ENCODE data around the gene ACTR8.
A peak's percentile ranks its signal among the peaks of the same experiment; 100 is the strongest.
"Not testable (repeated sequence)": the region's sequence is repeated elsewhere in the genome, so short reads cannot be mapped to it uniquely, and the experiment has no call there.

ACTR8 gene, protein sequence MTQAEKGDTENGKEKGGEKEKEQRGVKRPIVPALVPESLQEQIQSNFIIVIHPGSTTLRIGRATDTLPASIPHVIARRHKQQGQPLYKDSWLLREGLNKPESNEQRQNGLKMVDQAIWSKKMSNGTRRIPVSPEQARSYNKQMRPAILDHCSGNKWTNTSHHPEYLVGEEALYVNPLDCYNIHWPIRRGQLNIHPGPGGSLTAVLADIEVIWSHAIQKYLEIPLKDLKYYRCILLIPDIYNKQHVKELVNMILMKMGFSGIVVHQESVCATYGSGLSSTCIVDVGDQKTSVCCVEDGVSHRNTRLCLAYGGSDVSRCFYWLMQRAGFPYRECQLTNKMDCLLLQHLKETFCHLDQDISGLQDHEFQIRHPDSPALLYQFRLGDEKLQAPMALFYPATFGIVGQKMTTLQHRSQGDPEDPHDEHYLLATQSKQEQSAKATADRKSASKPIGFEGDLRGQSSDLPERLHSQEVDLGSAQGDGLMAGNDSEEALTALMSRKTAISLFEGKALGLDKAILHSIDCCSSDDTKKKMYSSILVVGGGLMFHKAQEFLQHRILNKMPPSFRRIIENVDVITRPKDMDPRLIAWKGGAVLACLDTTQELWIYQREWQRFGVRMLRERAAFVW

DNA sequence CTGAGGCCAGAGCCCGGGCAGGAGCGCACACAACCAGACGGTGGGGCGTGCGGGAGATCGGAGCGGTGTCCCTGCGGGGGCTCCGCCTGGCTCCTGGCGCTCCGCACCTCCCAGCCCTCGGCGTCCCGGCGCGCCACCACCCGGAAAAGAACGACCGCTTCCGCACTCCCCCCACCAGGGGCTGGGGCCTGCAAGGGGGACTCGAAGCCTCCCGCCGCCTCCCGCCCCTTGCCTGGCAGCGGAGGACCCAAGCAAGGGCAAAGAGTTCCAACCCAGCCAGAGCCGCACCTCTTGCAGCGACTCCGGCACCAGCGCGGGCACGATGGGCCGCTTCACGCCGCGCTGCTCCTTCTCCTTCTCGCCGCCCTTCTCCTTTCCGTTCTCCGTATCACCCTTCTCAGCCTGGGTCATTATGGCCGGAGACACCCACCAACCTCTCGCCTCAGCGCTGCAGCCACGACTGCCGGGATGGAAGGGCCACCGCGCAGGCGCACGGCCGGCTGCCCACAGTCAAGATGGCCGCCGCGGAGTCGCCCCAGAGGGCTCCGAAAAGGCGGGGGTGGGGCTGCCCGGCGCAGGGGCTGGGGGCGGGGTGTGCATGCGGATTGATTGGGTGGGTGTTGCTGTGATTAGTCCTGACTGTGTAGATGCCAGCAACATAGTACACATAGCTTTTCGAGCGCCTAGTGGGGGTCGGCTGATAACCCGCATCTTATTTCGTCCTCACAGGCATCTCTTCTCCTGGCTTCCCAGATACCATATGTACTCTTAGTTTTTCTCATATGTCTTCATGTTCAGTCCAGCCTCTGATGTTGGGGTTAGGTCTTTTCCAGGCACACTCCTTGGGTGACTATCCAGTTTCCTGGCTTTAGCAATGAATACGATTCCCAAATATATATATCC lies at the start of gene ACTR8:
Gene ACTR8 (minus strand): TSS at position 462 of the 903 bp plus-strand sequence. CDS start 51 bp downstream, at position 411.
- peak; percentile 54 for DNase-seq

DNA sequence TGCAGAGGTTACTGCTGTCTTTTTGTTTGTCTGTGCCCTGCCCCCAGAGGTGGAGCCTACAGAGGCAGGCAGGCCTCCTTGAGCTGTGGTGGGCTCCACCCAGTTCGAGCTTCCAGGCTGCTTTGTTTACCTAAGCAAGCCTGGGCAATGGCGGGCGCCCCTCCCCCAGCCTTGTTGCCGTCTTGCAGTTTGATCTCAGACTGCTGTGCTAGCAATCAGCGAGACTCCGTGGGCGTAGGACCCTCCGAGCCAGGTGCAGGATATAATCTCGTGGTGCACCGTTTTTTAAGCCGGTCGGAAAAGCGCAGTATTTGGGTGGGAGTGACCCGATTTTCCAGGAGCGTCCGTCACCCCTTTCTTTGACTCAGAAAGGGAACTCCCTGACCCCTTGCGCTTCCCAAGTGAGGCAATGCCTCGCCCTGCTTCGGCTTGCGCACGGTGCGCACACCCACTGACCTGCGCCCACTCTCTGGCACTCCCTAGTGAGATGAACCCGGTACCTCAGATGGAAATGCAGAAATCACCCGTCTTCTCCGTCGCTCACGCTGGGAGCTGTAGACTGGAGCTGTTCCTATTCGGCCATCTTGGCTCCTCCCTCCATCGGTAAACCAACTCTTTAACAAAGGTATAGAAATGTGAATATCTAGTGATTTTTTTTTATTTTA lies 45.4 kb upstream of the ACTR8 start:
- DNase-seq, result not testable (repeated sequence)

DNA sequence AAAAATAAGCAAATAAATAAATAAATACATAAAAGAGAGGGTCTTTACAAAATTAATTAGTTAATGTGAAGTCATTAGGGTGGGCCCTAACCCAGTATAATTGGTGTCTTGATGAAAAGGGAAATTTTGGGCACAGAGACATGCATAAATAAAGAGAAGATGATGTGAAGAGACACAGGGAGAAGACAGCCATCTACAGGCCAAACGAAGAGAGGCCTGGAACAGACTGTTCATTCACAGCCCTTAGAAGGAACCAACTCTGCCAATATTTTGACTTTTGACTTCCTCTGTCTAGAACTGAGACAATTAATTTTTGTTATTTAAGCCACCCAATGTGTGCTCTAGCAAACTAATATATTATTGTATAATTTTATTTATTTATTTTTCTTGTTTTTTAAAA lies 39.3 kb upstream of the ACTR8 start:
- DNase-seq, result no peak

DNA sequence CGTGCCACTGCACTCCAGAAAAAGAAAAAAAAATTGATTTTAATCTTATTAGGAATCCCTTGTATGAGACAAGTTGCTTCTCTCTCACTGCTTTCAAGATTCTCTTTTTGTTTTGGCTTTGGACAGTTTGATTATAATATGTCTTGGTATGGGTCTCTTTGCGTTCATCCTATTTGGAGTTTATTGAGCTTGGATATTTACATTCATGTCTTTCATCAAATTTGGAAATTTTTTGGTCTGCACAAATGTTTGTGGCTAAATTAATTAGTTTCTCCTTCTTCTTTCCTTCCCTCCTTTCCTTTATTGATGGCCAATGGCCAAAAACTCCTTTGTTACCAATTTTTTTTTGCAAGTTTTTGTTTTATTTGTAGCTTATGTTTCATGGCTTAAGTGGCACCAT lies 37.8 kb upstream of the ACTR8 start:
- DNase-seq, result no peak

DNA sequence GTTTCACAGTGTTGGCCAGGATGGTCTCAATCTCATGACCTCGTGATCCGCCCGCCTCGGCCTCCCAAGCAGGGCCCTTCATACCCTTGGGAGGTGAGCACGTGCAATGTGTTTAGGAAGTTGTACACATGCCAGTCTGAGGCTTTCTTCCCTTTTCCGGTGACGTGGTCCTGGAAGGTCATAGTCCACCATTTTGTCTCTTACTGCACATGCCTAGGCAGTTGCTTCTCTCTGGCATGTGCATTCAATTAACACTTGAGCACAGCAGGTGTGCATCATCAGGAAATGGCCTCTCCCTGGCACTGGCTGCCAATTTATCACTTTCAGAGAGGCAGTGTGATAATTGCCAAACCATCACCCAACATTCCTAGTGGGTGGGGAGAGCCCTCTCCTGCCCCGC lies 31.4 kb upstream of the ACTR8 start:
- no peak for DNase-seq

DNA sequence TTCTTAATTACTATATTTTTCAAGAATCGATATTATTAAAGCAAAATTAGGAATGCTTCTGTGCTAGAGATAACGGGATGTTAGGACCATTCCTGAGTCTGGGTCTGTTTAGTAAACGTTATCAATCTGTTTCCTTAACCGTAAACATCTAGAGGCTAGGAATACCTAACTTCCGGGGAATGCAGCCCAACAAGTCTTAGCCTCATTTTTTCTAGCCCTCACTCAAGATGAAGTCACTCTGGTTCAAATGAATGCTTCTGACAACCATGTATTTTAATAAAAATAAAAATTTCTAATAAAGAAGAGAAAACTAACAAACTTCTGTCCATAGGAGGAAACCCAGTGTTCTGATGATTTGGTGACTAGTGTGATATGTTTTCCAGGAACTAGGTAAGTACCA lies 20.8 kb upstream of the ACTR8 start:
- no peak for DNase-seq

DNA sequence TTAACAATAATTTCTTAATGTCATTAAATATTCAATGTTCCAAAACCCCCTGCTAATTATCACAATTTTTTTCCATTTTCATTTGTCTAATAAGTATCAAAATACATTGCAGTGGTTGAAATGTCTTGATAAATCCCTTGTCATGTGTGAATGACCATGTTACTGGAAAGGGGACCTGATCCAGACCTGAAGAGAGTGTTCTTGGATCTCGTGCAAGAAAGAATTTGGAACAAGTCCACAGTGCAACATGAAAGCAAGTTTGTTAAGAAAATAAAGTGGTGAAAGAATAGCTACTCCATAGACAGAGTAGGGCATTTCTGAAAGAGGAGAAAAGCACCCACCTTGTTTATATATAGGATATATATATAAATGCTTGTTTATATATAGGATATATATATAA lies 20.1 kb upstream of the ACTR8 start:
- DNase-seq, result no peak

DNA sequence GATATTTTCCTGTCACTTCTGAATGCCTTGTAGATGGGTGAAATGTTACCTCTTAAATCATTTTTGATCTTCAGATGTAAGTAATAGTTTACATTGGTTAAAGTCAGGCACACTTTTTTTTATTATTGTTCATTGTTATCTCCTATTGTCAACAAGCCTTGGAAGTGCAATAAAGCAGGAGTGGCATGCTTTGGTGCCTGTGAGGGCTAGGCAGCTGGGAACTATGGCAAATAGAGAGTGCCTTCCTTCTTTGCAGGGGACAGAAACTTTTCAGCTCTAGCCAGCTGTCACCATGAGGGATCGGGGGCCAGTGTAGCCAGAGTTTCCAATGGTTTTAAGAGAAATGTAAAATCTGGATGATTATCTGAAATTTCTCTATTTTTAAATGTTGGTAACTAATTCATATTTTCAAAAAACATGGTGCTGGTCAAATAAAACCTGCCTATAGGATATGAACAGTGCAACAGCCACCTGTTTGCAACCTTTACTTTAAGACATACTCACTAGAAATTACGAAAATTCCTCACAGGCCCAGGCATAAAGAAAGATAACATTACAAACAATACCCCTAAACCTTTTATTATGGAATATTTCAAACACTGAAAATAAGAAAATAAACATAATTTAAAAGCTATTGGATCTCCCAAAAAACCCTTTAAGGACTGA lies 18.8 kb upstream of the ACTR8 start:
- DNase-seq, result no peak

DNA sequence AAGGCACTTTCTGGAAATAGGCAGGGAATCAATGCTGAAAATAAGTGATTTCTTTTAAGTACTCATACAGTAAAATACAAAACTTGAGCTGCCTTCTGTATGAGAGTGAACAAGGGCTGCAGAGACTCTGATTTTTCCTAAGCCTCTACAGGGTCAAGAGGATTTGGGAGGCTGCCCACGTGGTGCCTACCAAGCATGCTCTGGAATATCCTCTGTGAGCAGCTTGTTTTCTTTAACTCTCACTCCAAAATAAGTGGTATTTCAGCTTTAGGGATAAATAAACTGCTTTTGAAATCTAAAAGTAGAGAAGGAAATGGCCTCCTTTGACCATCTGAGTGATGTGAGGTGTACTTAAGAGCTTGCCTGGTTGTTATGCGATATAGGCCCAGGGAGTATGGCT lies 17.8 kb upstream of the ACTR8 start:
- no peak for DNase-seq

DNA sequence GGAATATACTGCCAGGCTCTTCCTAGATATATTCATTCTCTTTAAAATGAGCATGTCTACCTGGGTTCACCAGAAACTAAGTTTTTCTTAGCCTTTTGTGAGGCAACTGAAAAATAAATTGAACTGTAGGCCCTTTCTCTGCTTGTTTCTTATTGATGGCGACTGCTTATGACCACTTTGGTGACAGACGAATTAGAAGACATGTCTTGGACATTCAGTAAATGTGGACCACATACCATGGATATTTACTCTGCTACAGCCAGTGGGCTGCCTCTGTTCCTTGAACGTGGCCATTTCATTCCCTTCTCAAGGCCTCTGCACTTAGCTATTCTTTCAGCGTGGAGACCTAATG lies 10.3 kb upstream of the ACTR8 start:
- DNase-seq, result no peak

DNA sequence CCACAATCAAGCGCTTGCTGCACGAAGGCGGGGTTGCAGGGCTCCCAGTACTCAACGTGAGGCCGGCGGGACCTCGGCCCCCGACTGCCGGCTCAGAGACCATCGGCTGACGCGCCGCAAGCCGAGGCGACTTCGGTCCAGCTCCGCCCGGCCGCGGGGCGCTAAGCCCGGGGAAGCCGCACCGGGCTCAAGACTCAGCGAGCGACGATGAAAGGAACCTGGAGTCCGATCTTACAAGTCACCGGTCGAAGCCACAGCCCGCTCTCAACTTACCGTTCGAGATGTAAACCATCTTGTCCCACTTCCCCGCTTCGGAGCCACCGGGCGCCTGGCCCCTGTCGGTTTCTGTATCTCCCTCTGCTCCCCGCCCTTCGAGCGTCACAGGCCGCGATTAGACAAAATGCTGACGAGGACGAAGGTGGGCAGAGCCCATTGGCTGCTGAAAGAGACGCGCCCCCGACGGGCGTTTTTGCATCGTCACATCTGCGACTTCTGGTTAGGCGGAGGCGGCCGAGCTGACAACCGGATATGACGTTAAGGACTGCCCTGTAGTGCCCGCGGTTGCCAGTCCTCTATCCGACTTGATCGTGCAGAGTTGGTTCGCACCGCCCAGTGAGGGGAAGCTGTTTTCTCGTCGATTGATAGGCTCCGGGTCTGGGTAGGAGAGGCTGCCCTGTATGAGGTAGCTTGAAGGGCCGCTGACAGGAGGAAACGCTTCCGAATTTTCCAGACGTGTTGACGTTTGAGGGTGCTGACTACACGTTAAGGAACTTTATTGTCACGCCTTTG lies 9.7 kb upstream of the ACTR8 start, which contains the start of gene SELENOK:
Gene SELENOK (minus strand): TSS at position 363 of the 789 bp plus-strand sequence.
- peak; percentile 92 for DNase-seq

DNA sequence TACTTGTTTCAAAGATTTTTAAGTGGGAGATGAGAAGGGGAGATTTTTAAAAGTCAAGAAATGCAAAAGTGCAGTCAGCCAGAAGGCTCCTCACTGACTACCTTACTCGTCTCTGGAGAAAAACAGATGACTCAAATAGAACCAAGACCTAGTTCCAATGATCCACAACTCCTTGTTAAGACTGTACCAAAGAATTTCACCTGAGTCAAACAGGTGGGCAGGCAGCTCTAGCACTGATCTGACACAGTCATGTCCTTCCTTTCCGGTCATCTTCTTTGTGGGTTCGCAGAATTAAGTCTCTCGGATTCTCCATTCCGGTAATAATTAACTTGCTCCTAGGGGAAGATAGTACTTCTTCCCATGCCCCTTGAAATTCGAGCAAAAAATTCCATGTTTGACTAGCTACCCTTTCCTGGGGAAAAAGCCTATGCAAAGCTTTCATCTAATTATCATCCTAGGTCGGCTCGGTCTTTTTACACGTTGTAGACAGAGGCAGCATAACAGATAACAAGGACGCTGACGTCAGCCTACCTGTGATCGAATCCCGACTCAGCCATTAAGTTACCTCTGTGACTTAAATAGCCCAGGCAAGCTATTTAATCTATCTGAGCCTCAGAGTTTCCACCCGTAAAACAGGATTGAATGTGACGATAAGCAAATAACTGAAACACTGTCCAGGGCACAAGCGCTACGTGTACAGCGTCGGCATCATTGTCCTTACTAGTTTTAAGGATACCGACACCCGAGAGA lies 8.9 kb upstream of the ACTR8 start:
- DNase-seq, result no peak

DNA sequence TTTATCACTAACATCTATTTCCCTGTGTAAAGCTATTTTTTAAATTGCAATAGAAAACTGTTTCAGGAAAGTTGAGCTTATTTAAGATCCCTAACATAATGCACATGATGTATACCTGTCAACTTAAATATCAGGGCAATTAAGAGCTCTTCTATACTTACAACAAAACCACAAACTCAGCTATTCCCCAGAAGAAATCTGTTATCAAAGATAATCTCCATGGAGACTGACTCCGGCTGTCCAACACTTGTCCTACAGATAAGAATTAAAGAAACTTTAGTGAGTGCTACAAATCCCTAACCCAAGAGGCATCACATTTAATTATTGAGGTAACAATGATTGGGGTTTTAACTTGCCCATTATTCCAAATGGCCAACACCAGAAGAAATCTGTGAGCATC lies 6.3 kb upstream of the ACTR8 start:
- DNase-seq, result no peak

DNA sequence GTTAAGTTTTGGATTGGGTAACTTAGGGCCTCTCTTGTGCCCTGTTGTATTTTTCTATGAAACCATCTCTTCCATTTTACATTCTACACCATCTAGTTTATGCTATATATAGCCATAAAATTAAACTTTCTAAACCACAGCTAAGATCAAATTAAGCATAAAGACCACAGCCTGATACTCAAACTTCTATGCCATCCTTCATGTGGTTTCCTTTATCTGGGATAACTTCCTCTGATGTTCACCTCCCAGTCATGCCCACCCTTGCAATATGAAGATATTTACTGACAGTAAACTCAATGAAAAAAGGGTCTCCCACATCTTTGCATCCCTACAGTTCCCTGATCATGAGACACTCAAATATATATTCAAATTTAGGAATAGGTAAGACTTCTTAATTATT lies 5.5 kb upstream of the ACTR8 start:
- no peak for DNase-seq

DNA sequence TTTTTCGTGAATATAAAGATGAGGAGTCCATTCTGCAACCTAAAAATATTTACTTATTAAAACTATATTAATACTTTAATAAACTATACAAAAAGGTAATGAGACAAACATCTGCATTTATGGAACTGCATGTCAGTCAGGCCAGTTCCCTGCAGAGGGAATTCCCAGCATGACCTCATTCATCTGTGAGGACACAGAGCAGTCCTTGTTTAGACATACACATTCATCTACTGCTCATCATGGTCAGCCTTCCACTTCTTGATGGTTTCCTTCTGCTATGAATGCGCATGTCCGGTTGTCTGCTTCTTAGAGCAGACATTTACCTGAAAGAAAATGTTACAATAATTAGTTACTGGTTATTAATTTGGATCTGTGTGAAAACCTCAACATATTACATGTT lies 3.3 kb upstream of the ACTR8 start:
- DNase-seq, result no peak

DNA sequence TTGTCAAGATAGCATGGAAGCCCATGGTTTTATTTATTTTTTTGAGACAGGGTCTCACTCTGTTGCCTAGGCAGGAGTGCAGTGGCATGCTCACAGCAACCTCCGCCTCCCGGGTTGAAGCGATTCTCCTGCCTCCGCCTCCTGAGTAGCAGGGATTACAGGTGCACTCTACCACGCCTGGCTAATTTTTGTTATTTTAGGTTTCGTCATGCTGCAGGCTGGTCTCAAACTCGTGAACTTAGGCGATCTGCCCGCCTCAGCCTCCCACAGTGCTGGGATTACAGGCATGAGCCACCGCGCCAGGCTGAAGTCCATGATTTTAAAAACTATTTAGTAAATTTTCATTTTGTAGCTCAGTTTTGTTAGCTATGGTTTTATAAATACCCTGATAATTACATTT lies 2.7 kb upstream of the ACTR8 start:
- no peak for DNase-seq

DNA sequence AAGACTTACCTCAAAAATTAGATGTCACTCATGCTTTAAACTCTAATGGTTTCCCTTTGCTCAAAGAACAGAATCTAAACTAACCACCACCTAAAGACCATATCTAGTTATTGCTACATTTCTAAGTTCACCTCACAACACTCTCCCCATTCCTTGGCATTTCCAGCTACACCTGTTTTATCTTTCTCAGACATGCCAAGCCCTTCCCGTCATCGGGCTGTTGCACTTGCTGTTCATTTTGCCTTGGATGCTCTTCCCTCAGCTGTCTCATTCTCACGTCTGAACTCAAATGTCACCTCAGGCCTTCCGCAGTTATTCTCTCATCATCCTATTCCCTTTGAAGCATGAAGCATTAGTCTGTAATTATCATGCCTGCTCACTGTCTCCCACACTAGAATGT lies 1.1 kb upstream of the ACTR8 start:
- DNase-seq, result no peak

DNA sequence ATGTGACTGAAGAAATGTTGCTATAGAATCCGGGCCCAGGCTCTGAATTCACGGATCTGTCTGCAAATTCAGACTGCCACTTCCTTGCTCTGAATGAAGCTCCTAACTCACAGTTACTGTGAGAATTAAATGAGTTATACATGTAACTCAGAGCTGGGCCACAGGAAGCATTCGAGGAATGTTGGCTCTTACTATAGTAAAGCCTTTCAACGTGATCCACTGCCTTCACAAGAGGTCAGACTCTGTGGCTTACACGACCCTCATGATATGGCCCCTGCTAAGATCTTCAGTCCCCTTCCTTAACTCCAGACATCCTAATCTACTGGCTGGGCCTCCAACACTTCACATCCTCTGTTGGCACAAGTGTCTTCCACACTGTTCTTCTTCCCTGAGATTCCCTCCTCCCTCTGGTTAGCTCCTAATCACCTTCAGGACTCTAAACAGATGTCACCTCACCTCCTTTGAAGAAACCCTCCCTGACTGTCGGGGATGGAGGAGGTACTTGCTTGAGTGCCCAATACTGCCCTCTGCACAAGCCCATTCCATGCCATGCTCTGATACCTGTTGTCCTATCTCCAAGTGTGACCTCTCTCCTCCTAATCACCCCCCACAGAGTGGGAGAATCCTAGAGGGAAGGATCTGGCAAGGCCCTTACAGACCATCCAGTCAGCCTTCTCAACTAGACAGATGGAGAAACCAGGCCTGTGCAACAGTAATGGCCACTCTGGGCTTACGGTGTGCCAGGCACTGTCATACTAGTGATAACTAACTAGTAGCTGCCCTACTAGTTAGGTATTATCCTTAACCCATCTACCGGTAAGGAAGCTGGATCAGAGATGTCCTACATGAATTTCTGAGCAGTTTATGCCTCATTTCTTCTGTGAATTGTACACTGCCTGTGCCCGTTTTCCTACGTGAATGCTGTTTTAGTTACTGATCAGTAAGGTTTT lies 1.3 kb downstream of the ACTR8 start:
- DNase-seq, result no peak

DNA sequence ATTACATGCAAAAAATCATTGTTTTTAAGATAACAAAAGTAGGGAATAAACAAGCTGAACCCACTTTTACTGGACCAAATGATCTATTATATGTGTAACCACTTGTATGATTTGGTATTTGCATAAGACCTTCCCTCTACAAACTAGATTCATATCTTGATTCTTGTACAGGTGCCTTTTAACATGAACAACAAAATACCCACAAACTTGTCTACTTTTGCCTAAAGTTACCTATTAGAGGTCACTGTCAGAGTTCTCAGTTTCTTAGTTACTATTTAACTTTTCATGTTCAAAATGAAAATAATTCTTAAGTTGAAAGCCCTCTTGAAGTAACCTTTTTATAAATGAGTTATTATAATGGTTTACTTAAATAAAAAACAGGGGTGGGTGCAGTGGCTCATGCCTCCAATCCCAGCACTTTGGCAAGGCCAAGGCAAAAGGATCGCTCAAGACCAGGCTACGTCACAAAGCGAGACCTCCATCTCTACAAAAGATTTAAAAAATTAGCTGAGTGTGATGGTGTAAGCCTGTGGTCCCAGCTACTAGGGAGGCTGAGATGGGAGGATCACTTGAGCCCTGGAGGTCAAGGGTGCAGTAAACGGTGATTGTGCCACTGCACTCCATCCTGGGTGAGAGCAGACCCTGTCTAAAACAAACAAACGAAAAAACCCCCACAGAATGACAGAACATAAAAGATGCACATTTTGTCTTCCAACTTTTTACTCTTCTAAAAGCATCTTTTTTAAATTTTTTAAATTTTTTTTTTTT lies 16.0 kb downstream of the ACTR8 start:
- DNase-seq, result no peak

Measured in GOT3 (cell line).